Measurements from ENCODE around the gene MICU1. TPM values are rescaled to one million over a fixed set of nuclear protein-coding genes. Genes with fewer than 3 reads are reported as not detected.

The MICU1 gene
- total RNA-seq, 4 donors from 2014 or later, result 14.6 to 22.2 (median 20.1) TPM

GRCh38 chr10:72364239-72364777 lies 261.6 kb downstream of the MICU1 start:
- Histone ChIP-seq H3K36me3 (peaks cover 0 to 28% (median 0%) of the 10 kb centered on the region in 3 donors), H3K4me1 (peaks cover 7 to 14% (median 9%) of the 10 kb centered on the region in 3 donors), H3K9me3 (no peaks in the 10 kb centered on the region), H3K27me3 (no peaks in the 10 kb centered on the region), H3K4me3 (peak overlapping the region in 1 of 4 donors; percentile 37), H3K27ac (peak overlapping the region; percentile 10 to 77 (median 49))
- DNase-seq, result peak; percentile 61
- peak in 1 of 4 donors; percentile 26 for TF ChIP-seq POLR2A (IDR thresholded peaks at IDR 0.05)
- peak; percentile 86 to 97 (median 94) for TF ChIP-seq CTCF (IDR thresholded peaks at IDR 0.05)
- WGBS, 2 donors, result 2 to 9% methylated on average over 11 to 12 of the region's 12 CpGs
- intact Hi-C loops (cut with DNase I), result loop anchor here (10.0 kb wide), 1 partner anchor 700 kb away; no protein-coding TSS in a partner anchor

- intact Hi-C loops (cut with DNase I), result no loop called here
- 76% methylated on average over 4 of the region's 4 CpGs for WGBS, 2 donors
Measured at GRCh38 chr10:72356987-72357386, 268.9 kb downstream of the MICU1 start.

GRCh38 chr10:72356115-72356514 lies 269.8 kb downstream of the MICU1 start:
- Histone ChIP-seq H3K36me3 (peaks cover 0 to 20% (median 0%) of the 10 kb centered on the region in 3 donors), H3K27me3 (no peaks in the 10 kb centered on the region), H3K4me3 (no peak overlapping the region), H3K4me1 (peaks cover 14 to 35% (median 25%) of the 10 kb centered on the region in 3 donors), H3K9me3 (no peaks in the 10 kb centered on the region), H3K27ac (no peak overlapping the region)
- DNase-seq, result no peak
- TF ChIP-seq CTCF (IDR thresholded peaks at IDR 0.05) (no peak), POLR2A (IDR thresholded peaks at IDR 0.05) (no peak)
- WGBS, 2 donors, result 90 to 94% methylated on average over 6 of the region's 6 CpGs
- intact Hi-C loops (cut with DNase I), result no loop called here

More at GRCh38 chr10:72356987-72357386, 268.9 kb downstream of the MICU1 start:
- H3K4me1 ChIP-seq, result peaks cover 14 to 26% (median 20%) of the 10 kb centered on the region in 3 donors
- H3K27ac ChIP-seq, result no peak overlapping the region
- no peak overlapping the region for H3K4me3 ChIP-seq
- TF ChIP-seq CTCF (IDR thresholded peaks at IDR 0.05) (no peak), POLR2A (IDR thresholded peaks at IDR 0.05) (no peak)
- peaks cover 0 to 12% (median 0%) of the 10 kb centered on the region in 3 donors for H3K36me3 ChIP-seq
- H3K27me3 ChIP-seq, result no peaks in the 10 kb centered on the region
- no peaks in the 10 kb centered on the region for H3K9me3 ChIP-seq
- DNase-seq, result no peak

DNA sequence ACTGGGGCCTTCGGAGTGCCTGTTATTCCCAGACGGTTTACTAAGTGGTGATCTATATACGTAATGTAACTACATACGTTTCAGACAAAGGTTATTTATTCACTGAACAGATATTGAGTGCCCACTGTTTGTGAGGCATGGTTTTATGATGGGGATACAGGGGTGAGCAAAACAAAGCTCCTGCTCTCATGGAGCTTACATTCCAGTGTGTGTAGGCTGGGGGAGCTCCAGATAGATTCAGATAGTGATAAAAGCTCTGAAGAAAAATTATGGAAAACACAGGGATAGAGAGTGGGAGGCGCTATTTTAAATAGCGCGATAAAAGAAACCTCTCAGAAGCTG lies 270.7 kb downstream of the MICU1 start:
- Histone ChIP-seq H3K36me3 (peaks cover 0 to 29% (median 0%) of the 10 kb centered on the region in 3 donors), H3K4me3 (peak overlapping the region; percentile 51 to 99 (median 88)), H3K9me3 (no peaks in the 10 kb centered on the region), H3K4me1 (peaks cover 14 to 44% (median 25%) of the 10 kb centered on the region in 3 donors), H3K27ac (peak overlapping the region; percentile 93 to 100 (median 98)), H3K27me3 (no peaks in the 10 kb centered on the region)
- intact Hi-C loops (cut with DNase I), result no loop called here
- DNase-seq, result no peak
- WGBS, 2 donors, result 29 to 37% methylated on average over 7 of the region's 7 CpGs
- TF ChIP-seq CTCF (IDR thresholded peaks at IDR 0.05) (no peak), POLR2A (IDR thresholded peaks at IDR 0.05) (no peak)

- intact Hi-C loops (cut with DNase I), result no loop called here
Measured at GRCh38 chr10:72354356-72355213, 271.3 kb downstream of the MICU1 start, which contains the start of gene DNAJB12. TSS of gene DNAJB12 (minus strand) at chr10:72354919. CDS start at chr10:72354897, 22 bp downstream.

More at GRCh38 chr10:72354356-72355213, 271.3 kb downstream of the MICU1 start, which contains the start of gene DNAJB12:
- Histone ChIP-seq H3K27ac (peak within 1 kb of the TSS; percentile 93 to 100 (median 98)), H3K27me3 (no peaks in the 10 kb centered on the region), H3K4me1 (peaks cover 18 to 50% (median 29%) of the 10 kb centered on the region in 3 donors), H3K9me3 (no peaks in the 10 kb centered on the region), H3K36me3 (peaks cover 0 to 35% (median 0%) of the 10 kb centered on the region in 3 donors), H3K4me3 (peak within 1 kb of the TSS; percentile 51 to 99 (median 88))
- DNase-seq, result peak; percentile 63
- 0 to 1% methylated on average over 9 to 33 of the region's 74 CpGs for WGBS, 2 donors
- TF ChIP-seq POLR2A (IDR thresholded peaks at IDR 0.05) (peak in 2 of 4 donors; percentile 71 to 75), CTCF (IDR thresholded peaks at IDR 0.05) (peak in 1 of 6 experiments; percentile 23)
